OCI-LY7 (cell line): ENCODE measurements around the gene CFAP74. TPM values are rescaled to one million over a fixed set of nuclear protein-coding genes. Genes with fewer than 3 reads are reported as not detected.

Source experiments
- BruUV-seq: library from RNA; stranded (reverse); fragments of 400-500 nt; replicated peaks from 2 replicates; lab custom pipeline; 2021; lab: Mats Ljungman, UMichigan
- CTCF ChIA-PET: fragments of 300-600 bp; sonication (Branson Sonifier 250); formaldehyde crosslinking; loops from one replicate; lab custom pipeline; 2022; ENCODE audit warnings: antibody characterized with exemption; ENCODE audit not compliant: unreplicated experiment; lab: Charles Lee
- POLR2A ChIA-PET: fragments of 300-600 bp; sonication (Branson Sonifier 250); formaldehyde crosslinking; loops from one replicate; lab custom pipeline; 2022; ENCODE audit warnings: antibody characterized with exemption; lab: Charles Lee
- DNase-seq: peaks from one replicate; pipeline ENCODE4 v3.0.0-alpha.2; 2015; ENCODE audit warnings: low spot score
- H2AFZ ChIP-seq: fragments of 200-600 bp; sonication (generic), shearing (Covaris generic); 2 replicates; pipeline ENCODE4 v1.6.1; 2014; ENCODE audit warnings: mild to moderate bottlenecking, antibody characterized with exemption, low read length, moderate library complexity
- H3K27ac ChIP-seq: fragments of 200-600 bp; sonication (generic); 2 replicates; pipeline ENCODE4 v1.5.1; 2014; ENCODE audit warnings: mixed run types, low read depth, mild to moderate bottlenecking, moderate library complexity, low read length, inconsistent platforms; ENCODE audit not compliant: poor library complexity, severe bottlenecking
- H3K36me3 ChIP-seq: fragments of 200-600 bp; sonication (generic); 2 replicates; pipeline ENCODE4 v1.6.1; 2014; ENCODE audit warnings: mild to moderate bottlenecking, antibody characterized with exemption, low read length, moderate library complexity, mixed read lengths; ENCODE audit not compliant: insufficient read depth
- H3K4me1 ChIP-seq: fragments of 200-600 bp; sonication (generic); 2 replicates; pipeline ENCODE4 v1.5.1; 2014; ENCODE audit warnings: mild to moderate bottlenecking, low read length; ENCODE audit not compliant: insufficient read depth, poor library complexity, severe bottlenecking
- H3K4me2 ChIP-seq: fragments of 200-600 bp; sonication (generic); 2 replicates; pipeline ENCODE4 v1.6.1; 2014; ENCODE audit warnings: mild to moderate bottlenecking, low read length
- H3K4me3 ChIP-seq: fragments of 200-600 bp; sonication (generic); 2 replicates; pipeline ENCODE4 v1.5.1; 2014; ENCODE audit warnings: mild to moderate bottlenecking, low read depth, low read length; ENCODE audit not compliant: poor library complexity, severe bottlenecking
- H3K79me2 ChIP-seq: fragments of 200-600 bp; sonication (generic); 2 replicates; pipeline ENCODE4 v1.6.1; 2016; ENCODE audit warnings: low read depth, mild to moderate bottlenecking, low read length, moderate library complexity, mixed read lengths; ENCODE audit not compliant: insufficient read depth
- H3K9me2 ChIP-seq: fragments of 200-600 bp; sonication (generic); 2 replicates; pipeline ENCODE4 v1.6.1; 2016; ENCODE audit warnings: mild to moderate bottlenecking, low read length, mixed read lengths; ENCODE audit not compliant: insufficient read depth
- H3K9me3 ChIP-seq: fragments of 200-600 bp; sonication (generic); 2 replicates; pipeline ENCODE4 v1.6.1; 2014; ENCODE audit warnings: mild to moderate bottlenecking, mixed run types, low read length, mixed read lengths
- H4K20me1 ChIP-seq: fragments of 200-600 bp; sonication (generic); 2 replicates; pipeline ENCODE4 v1.6.1; 2014; ENCODE audit warnings: mild to moderate bottlenecking, antibody characterized with exemption, low read length, moderate library complexity, mixed read lengths; ENCODE audit not compliant: insufficient read depth
- EZH2phosphoT487 ChIP-seq: fragments of 200-600 bp; sonication (generic); IDR thresholded peaks from 2 replicates; pipeline ENCODE4 v1.6.1; 2018; ENCODE audit warnings: low read depth, borderline replicate concordance, mild to moderate bottlenecking, mixed run types, antibody characterized with exemption, low read length, moderate library complexity, mixed read lengths
- intact Hi-C: fragments of 100-400 bp; cut with micrococcal nuclease; formaldehyde crosslinking; loops from one replicate; pipeline ENCODE4 v1.10.0; 2022; ENCODE audit not compliant: unreplicated experiment
- total RNA-seq, 2 experiments: library from RNA; depleted of rRNA in 1 of 2; stranded (reverse); fragments of >200 nt in 1 of 2; shearing (Covaris generic) in 1 of 2; gene quantifications; 2 replicates each; pipeline ENCODE4 v1.2.3, GENCODE V29; 2014 to 2022
- TF ChIP-seq, protein P1 (sequence below): fragments of 200-600 bp; sonication (generic); conservative IDR thresholded peaks from 2 replicates; pipeline ENCODE4 v1.5.1; 2014; ENCODE audit warnings: mild to moderate bottlenecking, antibody characterized with exemption, low read length, moderate library complexity, mixed read lengths

CFAP74 gene
- total RNA-seq, 2 experiments from 2014 or later = not detected

GRCh38 chr1:1921459-1921862 lies 82.1 kb downstream of the CFAP74 start:
- Histone ChIP-seq H3K27ac (no peak overlapping the region), H4K20me1 (no peaks in the 10 kb centered on the region), H3K9me2 (no peaks in the 10 kb centered on the region), H3K79me2 (no peaks in the 10 kb centered on the region), H3K4me3 (no peak overlapping the region), H3K4me1 (peaks cover 12% of the 10 kb centered on the region), H2AFZ (no peak overlapping the region), H3K36me3 (no peaks in the 10 kb centered on the region), H3K9me3 (no peaks in the 10 kb centered on the region), H3K4me2 (no peak overlapping the region)
- BruUV-seq = no TSS peak
- no peak for TF ChIP-seq EZH2phosphoT487
- TF ChIP-seq, protein P1, sequence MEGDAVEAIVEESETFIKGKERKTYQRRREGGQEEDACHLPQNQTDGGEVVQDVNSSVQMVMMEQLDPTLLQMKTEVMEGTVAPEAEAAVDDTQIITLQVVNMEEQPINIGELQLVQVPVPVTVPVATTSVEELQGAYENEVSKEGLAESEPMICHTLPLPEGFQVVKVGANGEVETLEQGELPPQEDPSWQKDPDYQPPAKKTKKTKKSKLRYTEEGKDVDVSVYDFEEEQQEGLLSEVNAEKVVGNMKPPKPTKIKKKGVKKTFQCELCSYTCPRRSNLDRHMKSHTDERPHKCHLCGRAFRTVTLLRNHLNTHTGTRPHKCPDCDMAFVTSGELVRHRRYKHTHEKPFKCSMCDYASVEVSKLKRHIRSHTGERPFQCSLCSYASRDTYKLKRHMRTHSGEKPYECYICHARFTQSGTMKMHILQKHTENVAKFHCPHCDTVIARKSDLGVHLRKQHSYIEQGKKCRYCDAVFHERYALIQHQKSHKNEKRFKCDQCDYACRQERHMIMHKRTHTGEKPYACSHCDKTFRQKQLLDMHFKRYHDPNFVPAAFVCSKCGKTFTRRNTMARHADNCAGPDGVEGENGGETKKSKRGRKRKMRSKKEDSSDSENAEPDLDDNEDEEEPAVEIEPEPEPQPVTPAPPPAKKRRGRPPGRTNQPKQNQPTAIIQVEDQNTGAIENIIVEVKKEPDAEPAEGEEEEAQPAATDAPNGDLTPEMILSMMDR = no peak
- intact Hi-C loops = no loop called here
- ChIA-PET CTCF (no interaction called here), POLR2A (no interaction called here)
- DNase-seq = no peak

DNA sequence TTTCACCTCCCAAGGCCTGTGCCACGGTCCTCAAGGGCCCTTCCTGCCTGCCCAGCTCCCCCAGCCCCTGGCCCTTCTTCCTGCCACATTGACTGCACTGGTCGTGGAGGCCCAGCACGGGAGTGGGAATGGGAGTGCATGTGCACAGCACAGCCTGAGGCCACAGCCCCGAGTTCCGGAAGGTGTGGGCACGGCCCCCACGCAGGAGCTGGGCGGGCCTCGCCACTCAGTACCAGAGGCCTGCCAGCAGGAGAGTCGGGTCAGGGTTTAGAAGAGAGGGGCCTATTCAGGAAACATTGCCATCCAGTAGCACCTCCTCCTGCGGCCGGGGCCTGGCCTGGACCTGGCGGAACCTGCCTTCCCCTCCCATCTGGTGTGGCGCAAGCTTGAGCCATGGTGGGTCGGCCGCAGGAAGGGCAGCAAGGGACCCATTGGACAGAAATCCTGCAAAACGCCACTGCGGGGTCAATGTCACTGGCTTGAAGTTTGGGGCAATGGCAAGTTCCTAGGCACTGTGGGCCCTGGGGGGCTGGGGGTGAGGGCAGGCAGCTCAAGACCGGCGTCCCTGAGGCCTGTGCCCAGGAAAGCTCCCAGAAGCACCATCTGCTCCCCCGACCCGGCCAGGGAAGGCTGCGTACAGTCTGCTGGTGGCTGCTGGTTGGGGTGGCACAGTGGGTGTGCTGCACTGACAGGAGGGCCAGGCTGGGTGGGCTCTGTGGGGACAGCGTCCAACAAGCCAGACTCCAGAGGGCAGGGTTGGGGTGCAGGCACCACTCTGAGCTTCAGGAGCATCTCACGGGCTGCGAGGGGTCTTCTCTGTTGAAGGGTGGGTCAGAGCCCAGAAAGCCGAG lies 82.8 kb downstream of the CFAP74 start:
- H3K4me3 ChIP-seq = no peak overlapping the region
- TF ChIP-seq, protein P1 = no peak
- no peak for TF ChIP-seq EZH2phosphoT487
- no peaks in the 10 kb centered on the region for H3K9me3 ChIP-seq
- no peaks in the 10 kb centered on the region for H3K9me2 ChIP-seq
- no TSS peak for BruUV-seq
- H3K27ac ChIP-seq = no peak overlapping the region
- H4K20me1 ChIP-seq = no peaks in the 10 kb centered on the region
- no peaks in the 10 kb centered on the region for H3K36me3 ChIP-seq
- H3K79me2 ChIP-seq = no peaks in the 10 kb centered on the region
- ChIA-PET POLR2A (no interaction called here), CTCF (no interaction called here)
- intact Hi-C loops = no loop called here
- peaks cover 12% of the 10 kb centered on the region for H3K4me1 ChIP-seq
- DNase-seq = no peak
- H3K4me2 ChIP-seq = no peak overlapping the region
- H2AFZ ChIP-seq = no peak overlapping the region

GRCh38 chr1:1920057-1920607 lies 83.5 kb downstream of the CFAP74 start:
- TF ChIP-seq, protein P1 = no peak
- no peak for TF ChIP-seq EZH2phosphoT487
- Histone ChIP-seq H3K4me3 (peak overlapping the region; percentile 46), H3K36me3 (no peaks in the 10 kb centered on the region), H3K4me1 (peaks cover 12% of the 10 kb centered on the region), H3K9me2 (no peaks in the 10 kb centered on the region), H3K79me2 (no peaks in the 10 kb centered on the region), H2AFZ (no peak overlapping the region; the same call in 1 of the 2 replicates), H3K9me3 (no peaks in the 10 kb centered on the region), H3K4me2 (peak overlapping the region; percentile 54), H4K20me1 (no peaks in the 10 kb centered on the region), H3K27ac (no peak overlapping the region)
- CTCF ChIA-PET = no interaction called here
- no TSS peak for BruUV-seq
- DNase-seq = no peak
- intact Hi-C loops = no loop called here
- POLR2A ChIA-PET = no interaction called here
